ENCODE data around the gene CDHR1.
A peak's percentile ranks its signal among the peaks of the same experiment; 100 is the strongest.

CDHR1 gene

DNA sequence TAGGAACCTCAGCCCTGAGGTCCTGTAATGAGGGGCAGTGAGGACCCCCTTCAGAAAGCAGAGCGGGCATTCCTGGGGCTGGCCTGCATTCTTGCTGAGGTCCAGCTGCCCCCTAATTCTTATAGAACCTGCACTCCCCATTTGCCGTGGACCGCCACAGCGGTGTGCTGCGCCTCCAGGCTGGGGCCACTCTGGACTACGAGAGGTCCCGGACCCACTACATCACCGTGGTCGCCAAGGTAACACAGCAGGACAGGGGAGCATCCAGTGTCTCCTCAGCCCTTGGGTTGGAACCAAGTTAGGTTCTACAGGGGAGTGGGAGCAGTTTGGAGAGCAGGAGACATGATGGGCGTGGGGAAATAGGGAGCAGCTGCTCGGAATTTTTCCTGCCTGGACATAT is 7.3 kb downstream of the CDHR1 start:
- Histone ChIP-seq H3K4me2 (ENCODE audit: low read depth, low read length, poor library complexity, severe bottlenecking) (no peak overlapping the region), H2AFZ (ENCODE audit: low read depth, low read length, severe bottlenecking) (no peak overlapping the region), H3K27ac (ENCODE audit: low read depth, low read length) (no peak overlapping the region), H3F3A (ENCODE audit: insufficient read depth) (no peaks in the 10 kb centered on the region), H3K27me3 (ENCODE audit: low read length) (no peaks in the 10 kb centered on the region), H4K20me1 (ENCODE audit: low read depth, low read length) (no peaks in the 10 kb centered on the region), H3K9me3 (ENCODE audit: insufficient read depth, low read length) (no peaks in the 10 kb centered on the region), H3K9me2 (replicated peaks; ENCODE audit: insufficient read depth, low read length) (no peaks in the 10 kb centered on the region), H3K79me2 (ENCODE audit: insufficient read depth, low read length) (no peaks in the 10 kb centered on the region), H3K36me3 (ENCODE audit: low read length) (no peaks in the 10 kb centered on the region), H3K4me3 (ENCODE audit: insufficient read depth, low read length, poor library complexity, severe bottlenecking) (no peak overlapping the region), H3K9ac (ENCODE audit: low read length) (no peak overlapping the region)
- no peak for TF ChIP-seq EZH2phosphoT487 (conservative IDR thresholded peaks at IDR 0.05; ENCODE audit: low read length)
- TF ChIP-seq, protein P1, sequence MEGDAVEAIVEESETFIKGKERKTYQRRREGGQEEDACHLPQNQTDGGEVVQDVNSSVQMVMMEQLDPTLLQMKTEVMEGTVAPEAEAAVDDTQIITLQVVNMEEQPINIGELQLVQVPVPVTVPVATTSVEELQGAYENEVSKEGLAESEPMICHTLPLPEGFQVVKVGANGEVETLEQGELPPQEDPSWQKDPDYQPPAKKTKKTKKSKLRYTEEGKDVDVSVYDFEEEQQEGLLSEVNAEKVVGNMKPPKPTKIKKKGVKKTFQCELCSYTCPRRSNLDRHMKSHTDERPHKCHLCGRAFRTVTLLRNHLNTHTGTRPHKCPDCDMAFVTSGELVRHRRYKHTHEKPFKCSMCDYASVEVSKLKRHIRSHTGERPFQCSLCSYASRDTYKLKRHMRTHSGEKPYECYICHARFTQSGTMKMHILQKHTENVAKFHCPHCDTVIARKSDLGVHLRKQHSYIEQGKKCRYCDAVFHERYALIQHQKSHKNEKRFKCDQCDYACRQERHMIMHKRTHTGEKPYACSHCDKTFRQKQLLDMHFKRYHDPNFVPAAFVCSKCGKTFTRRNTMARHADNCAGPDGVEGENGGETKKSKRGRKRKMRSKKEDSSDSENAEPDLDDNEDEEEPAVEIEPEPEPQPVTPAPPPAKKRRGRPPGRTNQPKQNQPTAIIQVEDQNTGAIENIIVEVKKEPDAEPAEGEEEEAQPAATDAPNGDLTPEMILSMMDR (IDR thresholded peaks at IDR 0.05; ENCODE audit: insufficient read depth, low read length, poor library complexity, severe bottlenecking), result no peak

DNA sequence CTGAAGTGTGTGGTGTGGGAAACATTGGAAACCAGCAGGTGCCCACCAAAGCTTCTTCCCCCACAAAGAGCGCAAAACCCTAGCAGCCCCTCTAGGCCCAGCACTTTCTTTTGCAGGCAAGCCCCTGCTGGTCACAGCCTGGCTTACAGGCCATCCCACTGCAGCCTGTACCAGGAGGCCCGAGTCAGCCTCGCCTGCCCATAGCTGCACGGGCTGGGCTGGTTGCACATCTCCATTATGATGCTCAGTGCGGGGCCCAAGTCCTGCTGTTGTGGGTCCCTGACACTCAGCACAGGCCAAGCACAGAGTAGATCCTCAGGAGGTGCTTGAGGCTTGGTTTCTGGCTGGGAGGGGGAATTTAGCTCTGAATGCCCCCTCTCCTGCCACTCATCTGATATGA is 8.0 kb downstream of the CDHR1 start:
- TF ChIP-seq, protein P1 (IDR thresholded peaks at IDR 0.05; ENCODE audit: insufficient read depth, low read length, poor library complexity, severe bottlenecking), result no peak
- TF ChIP-seq EZH2phosphoT487 (conservative IDR thresholded peaks at IDR 0.05; ENCODE audit: low read length), result no peak
- no peaks in the 10 kb centered on the region for H3K9me2 ChIP-seq (replicated peaks; ENCODE audit: insufficient read depth, low read length)
- H3K4me2 ChIP-seq (ENCODE audit: low read depth, low read length, poor library complexity, severe bottlenecking), result no peak overlapping the region
- no peak overlapping the region for H3K4me3 ChIP-seq (ENCODE audit: insufficient read depth, low read length, poor library complexity, severe bottlenecking)
- no peaks in the 10 kb centered on the region for H3K27me3 ChIP-seq (ENCODE audit: low read length)
- no peak overlapping the region for H3K9ac ChIP-seq (ENCODE audit: low read length)
- no peak overlapping the region for H3K27ac ChIP-seq (ENCODE audit: low read depth, low read length)
- H4K20me1 ChIP-seq (ENCODE audit: low read depth, low read length), result no peaks in the 10 kb centered on the region
- H2AFZ ChIP-seq (ENCODE audit: low read depth, low read length, severe bottlenecking), result no peak overlapping the region
- H3K79me2 ChIP-seq (ENCODE audit: insufficient read depth, low read length), result no peaks in the 10 kb centered on the region
- no peaks in the 10 kb centered on the region for H3K9me3 ChIP-seq (ENCODE audit: insufficient read depth, low read length)
- no peaks in the 10 kb centered on the region for H3K36me3 ChIP-seq (ENCODE audit: low read length)
- no peaks in the 10 kb centered on the region for H3F3A ChIP-seq (ENCODE audit: insufficient read depth)

DNA sequence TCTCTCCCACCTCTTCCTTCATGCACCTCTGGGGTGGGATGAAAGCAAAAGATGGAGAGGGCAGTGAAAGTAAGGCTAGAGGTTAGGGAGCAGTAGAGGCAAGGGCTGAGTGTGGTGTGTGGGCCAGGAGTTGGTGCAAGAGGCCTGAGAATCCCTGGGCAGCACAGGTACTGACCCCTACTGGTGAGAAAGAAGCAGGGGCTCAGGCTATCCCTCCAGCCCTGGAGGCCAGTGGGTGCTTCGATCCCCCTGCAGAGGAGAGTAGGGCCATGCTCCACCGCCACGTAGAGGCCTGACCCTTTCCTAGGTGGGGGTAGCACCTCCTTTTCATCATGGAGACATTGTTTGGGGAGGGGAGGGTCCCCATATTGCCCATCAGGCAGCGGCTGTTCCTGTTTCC is 9.8 kb downstream of the CDHR1 start:
- Histone ChIP-seq H2AFZ (ENCODE audit: low read depth, low read length, severe bottlenecking) (no peak overlapping the region), H3K79me2 (ENCODE audit: insufficient read depth, low read length) (no peaks in the 10 kb centered on the region), H3K36me3 (ENCODE audit: low read length) (no peaks in the 10 kb centered on the region), H3K9ac (ENCODE audit: low read length) (no peak overlapping the region), H3K9me3 (ENCODE audit: insufficient read depth, low read length) (no peaks in the 10 kb centered on the region), H3F3A (ENCODE audit: insufficient read depth) (no peaks in the 10 kb centered on the region), H3K27ac (ENCODE audit: low read depth, low read length) (no peak overlapping the region), H3K4me3 (ENCODE audit: insufficient read depth, low read length, poor library complexity, severe bottlenecking) (no peak overlapping the region), H3K9me2 (replicated peaks; ENCODE audit: insufficient read depth, low read length) (no peaks in the 10 kb centered on the region), H3K4me2 (ENCODE audit: low read depth, low read length, poor library complexity, severe bottlenecking) (no peak overlapping the region), H4K20me1 (ENCODE audit: low read depth, low read length) (no peaks in the 10 kb centered on the region), H3K27me3 (ENCODE audit: low read length) (no peaks in the 10 kb centered on the region)
- TF ChIP-seq EZH2phosphoT487 (conservative IDR thresholded peaks at IDR 0.05; ENCODE audit: low read length), result no peak
- TF ChIP-seq, protein P1 (IDR thresholded peaks at IDR 0.05; ENCODE audit: insufficient read depth, low read length, poor library complexity, severe bottlenecking), result peak; percentile 19

Data from SU-DHL-6 (cell line).